ENCODE data around the gene NBAS.
A peak's percentile ranks its signal among the peaks of the same experiment; 100 is the strongest.
"Not testable (repeated sequence)": the region's sequence is repeated elsewhere in the genome, so short reads cannot be mapped to it uniquely, and the experiment has no call there.

The NBAS gene

DNA sequence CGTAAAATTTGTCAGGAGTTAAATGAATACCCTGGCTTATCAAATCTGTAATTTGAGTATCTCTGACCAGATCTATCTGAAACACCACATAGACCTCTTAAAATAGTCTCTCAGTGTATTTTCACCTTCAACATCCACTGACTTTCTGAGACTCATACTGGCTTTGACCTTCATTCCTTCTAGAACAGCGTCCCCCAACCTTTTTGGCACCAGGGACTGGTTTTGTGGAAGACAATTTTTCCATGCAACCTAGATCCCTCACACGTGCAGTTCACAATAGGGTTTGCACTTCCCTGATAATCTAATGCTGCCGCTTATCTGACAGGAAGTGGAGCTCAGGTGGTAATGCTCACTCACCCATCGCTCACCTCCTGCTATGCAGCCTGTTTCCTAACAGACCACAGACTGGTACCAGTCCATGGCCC, 3.2 kb downstream of the NBAS start:
- DNase-seq = no peak

DNA sequence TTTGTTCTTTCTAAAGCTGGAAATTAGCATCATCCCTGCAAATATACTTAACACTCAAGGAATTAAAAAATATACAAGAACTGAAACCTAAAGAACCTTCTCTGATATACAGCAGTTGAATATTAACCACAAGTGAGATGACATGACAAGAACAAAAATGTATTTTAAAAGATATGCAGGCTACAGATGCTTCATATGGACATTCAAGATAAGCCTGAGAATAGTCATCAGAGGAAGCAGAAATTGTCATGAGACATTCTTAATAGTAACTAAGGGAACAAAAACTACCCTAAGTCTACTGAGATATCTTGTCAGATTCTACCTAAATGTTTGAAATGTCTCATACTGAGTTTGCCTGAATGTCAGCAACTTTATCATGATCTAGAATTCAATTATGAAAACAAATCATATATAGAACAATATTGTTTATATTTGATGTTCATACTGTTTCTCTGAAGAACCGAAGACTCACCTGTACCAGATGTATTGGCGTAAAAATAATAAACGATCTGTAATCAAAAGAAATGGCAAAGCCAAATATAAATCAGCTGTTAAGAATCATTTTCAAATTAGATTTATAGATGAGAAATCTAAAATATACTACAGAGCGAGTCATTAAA, 4.7 kb downstream of the NBAS start:
- no peak for DNase-seq

GRCh38 chr2:15555760-15556193, 5.4 kb downstream of the NBAS start:
- no peak for DNase-seq

GRCh38 chr2:15554525-15555218, 6.5 kb downstream of the NBAS start:
- DNase-seq = peak; percentile 28

GRCh38 chr2:15553951-15554350, 7.2 kb downstream of the NBAS start:
- DNase-seq = no peak

GRCh38 chr2:15553519-15553918, 7.6 kb downstream of the NBAS start:
- DNase-seq = no peak

DNA sequence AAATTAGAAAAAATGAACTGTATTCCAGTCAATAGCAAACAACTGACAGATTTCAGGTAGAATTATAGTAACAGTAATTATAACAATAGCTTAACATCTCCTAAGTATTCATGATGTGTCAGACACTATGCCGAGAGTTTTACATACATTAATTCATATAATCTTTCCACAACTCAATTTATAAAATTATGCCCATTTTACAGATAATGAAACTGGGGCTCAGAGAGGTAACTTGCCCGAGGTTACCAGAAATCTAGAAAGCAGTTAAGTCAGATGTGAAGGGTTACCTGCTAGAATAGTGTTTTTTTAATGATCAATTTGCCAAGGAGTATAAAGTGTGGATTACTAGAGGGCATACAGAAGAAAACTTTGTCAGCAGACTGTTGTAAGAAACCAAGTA, 12.2 kb downstream of the NBAS start:
- DNase-seq = no peak

GRCh38 chr2:15547115-15547876, 13.8 kb downstream of the NBAS start:
- peak; percentile 16 for DNase-seq

DNA sequence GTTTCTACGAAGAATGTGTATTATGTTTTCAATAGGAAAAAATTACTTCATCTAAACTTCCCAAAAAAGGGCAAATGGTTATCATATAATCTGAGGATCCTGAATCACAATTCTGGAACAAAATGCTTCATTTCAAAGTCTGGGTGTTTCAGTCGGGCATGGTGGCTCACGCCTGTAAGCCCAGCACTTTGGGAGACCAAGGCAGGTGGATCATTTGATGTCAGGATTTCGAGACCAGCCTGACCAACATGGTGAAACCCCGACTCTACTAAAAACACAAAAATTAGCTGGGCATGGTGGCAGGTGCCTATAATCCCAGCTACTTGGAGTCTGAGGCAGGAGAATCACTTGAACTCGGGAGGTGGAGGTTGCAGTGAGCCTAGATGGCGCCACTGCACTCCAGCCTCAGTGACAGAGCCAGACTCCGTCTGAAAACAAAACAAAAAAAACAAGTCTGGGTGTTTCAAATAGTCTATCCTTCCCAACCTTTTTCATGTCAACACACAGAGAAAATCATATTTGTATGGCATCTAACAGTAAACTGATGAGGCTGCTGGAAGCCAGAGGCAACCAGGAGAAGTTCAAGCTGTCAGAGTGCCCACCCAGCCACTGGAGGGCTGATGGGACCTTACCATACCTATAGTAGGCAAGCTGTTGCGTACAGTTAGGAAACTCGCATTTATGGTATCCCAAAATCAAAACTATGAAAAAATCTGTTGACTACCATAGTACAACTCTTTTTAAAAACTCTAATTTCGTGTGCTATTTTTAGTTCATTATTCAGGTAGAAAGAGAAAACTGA, 14.6 kb downstream of the NBAS start:
- no peak for DNase-seq

GRCh38 chr2:15544227-15544626, 16.9 kb downstream of the NBAS start:
- DNase-seq = no peak

DNA sequence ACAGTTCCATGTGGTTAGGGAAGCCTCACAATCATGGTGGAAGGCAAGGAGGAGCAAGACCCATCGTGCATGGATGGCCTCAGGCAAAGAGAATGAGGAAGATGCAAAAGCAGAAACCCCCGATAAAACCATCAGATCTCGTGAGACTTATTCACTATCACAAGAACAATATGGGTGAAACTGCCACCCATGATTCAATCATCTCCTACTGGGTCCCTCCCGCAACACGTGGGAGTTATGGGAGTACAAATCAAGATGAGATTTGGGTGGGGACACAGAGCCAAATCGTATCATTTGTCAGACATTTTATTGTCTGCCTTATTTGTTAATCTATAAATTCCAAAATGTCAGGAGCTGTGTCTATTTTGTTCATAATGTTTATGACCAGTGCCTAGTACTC, 17.6 kb downstream of the NBAS start:
- DNase-seq = no peak

DNA sequence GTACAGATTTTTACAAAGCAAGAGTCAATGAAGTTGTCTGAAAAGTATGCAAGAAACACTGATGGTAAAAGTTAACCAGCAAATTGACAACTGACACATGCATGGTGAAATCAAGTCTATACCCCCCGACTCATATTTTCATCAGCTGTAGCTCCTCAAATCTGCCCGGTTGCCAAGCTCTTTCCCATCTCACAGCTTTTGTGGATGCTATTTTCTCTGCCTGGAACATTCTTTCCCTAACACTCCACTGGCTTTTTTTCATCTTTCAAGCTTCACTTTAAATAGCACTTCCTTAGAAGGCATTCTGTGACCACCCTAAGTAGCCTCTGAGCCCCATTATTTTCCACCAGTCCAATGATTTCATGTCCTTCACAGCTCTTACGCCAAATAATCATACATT, 18.1 kb downstream of the NBAS start:
- no peak for DNase-seq

GRCh38 chr2:15542269-15542668, 18.9 kb downstream of the NBAS start:
- not testable (repeated sequence) for DNase-seq

GRCh38 chr2:15540523-15540922, 20.6 kb downstream of the NBAS start:
- not testable (repeated sequence) for DNase-seq

DNA sequence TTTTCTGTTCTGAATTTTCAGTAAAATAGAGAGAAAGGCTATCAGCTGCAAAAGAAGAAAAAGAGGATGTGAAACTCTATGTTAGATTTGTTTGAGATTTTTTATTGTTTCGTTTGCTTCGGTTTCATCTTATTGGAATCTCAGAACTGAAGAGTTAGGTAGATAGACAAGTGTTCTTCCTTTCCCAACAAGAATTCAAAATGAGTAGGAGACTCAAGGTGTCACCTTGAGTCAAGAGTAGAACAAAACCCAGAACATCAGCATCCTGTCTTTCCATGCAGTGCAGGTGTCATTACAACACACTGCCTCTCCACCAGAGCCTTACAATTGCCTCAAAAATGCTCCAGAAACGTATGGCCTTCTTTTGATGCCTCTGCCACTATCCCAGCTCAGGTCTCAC, 21.1 kb downstream of the NBAS start:
- DNase-seq = no peak

DNA sequence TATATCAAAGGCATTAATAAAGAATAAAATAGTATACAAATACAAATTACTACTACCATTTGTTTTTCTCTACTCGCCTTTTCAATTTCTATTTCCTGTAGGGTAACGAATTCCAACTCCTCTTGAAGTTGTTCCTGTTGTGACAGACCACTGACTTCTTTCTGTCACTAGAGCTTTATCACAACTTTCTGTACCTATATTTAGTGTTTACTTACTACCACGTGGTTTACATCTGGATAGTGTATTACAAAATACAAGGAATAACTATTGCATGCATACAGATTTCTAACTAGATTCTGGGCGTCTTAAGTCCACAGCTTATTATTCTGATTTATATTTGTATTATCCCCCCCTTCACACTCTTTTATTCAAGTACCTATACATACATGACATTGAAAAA, 22.3 kb downstream of the NBAS start:
- no peak for DNase-seq

DNA sequence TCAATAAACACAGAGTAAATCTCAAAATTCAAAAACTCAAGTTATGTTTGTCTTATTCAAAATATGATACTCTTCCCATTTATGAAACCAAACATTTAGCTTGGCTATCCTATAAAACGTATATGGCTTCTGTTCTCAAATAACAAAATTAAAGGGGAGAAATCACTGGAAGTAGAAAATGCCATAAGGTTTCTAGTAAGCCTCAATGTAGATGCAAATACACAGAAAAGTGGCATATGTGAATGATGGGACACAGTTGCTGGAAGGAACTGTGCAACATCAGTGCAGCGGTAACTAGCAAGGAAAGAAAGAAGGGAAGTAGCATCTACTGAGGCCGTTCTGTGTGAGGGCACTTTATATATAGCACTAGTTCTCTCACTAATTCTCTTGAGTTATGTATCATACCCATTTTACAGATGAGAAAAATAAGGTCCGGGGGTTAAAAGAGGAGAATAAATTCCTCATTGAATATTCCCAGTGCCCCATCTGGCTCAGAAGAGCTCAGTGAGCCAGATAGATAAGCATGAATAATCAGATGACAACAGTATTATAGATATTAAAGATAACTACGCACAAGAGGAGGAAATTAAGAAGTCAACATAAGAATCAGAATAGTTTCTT, 27.2 kb downstream of the NBAS start:
- DNase-seq = no peak

- DNase-seq = no peak
Observed at GRCh38 chr2:15532996-15533395, 28.1 kb downstream of the NBAS start.

- no peak for DNase-seq
Observed at GRCh38 chr2:15531095-15531854, 29.9 kb downstream of the NBAS start.

GRCh38 chr2:15527074-15527739, 33.9 kb downstream of the NBAS start:
- DNase-seq = no peak

- DNase-seq = no peak
Observed at GRCh38 chr2:15521641-15522181, 39.4 kb downstream of the NBAS start.

Measured in fibroblast of skin of right biceps (primary cell).